Gastrocnemius medialis (tissue), 4 donors: ENCODE data around the gene MLXIP.
A peak's percentile ranks its signal among the peaks of the same experiment; 100 is the strongest.

Experiments used
- POLR2A ChIP-seq, 2 donors: fragments of 450-650 bp; IDR thresholded peaks; one replicate each; pipeline ENCODE4 v1.6.1; 2017; ENCODE audit warnings: antibody characterized with exemption in 2 of 2, mild to moderate bottlenecking in 2 of 2, moderate library complexity in 2 of 2
- TF ChIP-seq, protein P1 (sequence below), 5 experiments: fragments of 450-650 bp in 3 of 5; fragments of 200-600 bp in 2 of 5; sonication (generic) in 2 of 5; IDR thresholded peaks in 4 of 5; conservative IDR thresholded peaks in 1 of 5; 1 replicate in 4 of 5; 2 replicates in 1 of 5; pipeline ENCODE4 v1.5.1; 2016 to 2019; ENCODE audit warnings: antibody characterized with exemption in 5 of 5, mild to moderate bottlenecking in 3 of 5, moderate library complexity in 3 of 5

DNA sequence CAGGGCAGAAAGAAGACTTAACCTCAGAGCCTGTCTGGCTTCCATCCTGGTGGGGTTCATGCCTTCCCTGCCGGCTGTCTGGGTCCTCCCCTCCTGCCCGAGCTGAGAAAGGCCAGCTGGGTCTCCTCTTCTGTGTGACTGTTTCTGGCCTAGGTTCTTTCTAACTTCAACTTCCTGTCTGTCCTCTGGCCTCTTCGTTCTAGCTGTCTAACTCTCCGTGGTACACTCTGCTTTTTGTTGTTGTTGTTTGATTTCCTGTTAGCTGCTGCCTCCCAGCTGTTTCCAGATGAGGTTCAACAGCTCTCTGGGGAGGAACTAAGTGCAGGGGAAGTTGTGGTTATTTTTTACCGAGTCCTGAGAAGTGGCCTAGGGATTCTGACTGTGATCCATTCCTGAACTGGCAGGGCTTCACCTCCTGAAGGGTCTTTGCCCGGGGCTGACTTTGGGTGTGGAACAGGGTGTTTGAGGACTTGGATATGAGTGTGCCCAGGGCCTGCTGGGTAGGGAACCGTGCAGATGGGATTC, 3.2 kb downstream of the MLXIP start:
- TF ChIP-seq, protein P1, sequence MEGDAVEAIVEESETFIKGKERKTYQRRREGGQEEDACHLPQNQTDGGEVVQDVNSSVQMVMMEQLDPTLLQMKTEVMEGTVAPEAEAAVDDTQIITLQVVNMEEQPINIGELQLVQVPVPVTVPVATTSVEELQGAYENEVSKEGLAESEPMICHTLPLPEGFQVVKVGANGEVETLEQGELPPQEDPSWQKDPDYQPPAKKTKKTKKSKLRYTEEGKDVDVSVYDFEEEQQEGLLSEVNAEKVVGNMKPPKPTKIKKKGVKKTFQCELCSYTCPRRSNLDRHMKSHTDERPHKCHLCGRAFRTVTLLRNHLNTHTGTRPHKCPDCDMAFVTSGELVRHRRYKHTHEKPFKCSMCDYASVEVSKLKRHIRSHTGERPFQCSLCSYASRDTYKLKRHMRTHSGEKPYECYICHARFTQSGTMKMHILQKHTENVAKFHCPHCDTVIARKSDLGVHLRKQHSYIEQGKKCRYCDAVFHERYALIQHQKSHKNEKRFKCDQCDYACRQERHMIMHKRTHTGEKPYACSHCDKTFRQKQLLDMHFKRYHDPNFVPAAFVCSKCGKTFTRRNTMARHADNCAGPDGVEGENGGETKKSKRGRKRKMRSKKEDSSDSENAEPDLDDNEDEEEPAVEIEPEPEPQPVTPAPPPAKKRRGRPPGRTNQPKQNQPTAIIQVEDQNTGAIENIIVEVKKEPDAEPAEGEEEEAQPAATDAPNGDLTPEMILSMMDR (IDR thresholded peaks at IDR 0.05 in 4 of 5, conservative IDR thresholded peaks at IDR 0.05 in 1 of 5): no peak
- TF ChIP-seq POLR2A (IDR thresholded peaks at IDR 0.05): peak in 1 of 2 donors; percentile 5
